ENCODE measurements around the gene SMYD5.
"Not testable (repeated sequence)": the region's sequence is repeated elsewhere in the genome, so short reads cannot be mapped to it uniquely, and the experiment has no call there.

The SMYD5 gene

GRCh38 chr2:73214120-73215035 lies at the start of gene SMYD5:
Gene SMYD5 (plus strand): TSS chr2:73214245. CDS start chr2:73214267, 22 bp downstream.
- peak; percentile 74 for DNase-seq (ENCODE audit: low read depth)

DNA sequence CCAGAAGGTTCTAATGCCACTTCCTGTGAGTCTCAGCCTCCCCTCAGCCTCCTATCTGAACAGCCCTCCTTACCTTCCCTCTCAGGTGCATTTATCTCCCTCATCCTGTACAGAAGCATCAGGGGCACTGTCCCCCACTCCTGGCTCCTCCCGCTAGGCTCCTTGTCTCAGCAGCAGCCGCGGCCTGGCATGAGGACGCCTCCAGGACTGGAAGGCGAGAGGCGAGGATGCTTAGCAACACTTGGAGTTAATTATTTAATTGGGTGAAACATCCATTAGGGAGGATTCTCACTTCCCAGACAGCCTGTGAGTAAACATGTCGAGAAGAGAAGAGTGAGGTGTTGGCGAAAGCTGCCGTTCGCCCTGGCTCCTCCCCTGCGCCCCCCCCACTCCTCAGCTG lies 48.1 kb upstream of the SMYD5 start:
- not testable (repeated sequence) for DNase-seq (ENCODE audit: low read depth)

GRCh38 chr2:73166813-73167212 lies 47.2 kb upstream of the SMYD5 start:
- DNase-seq (ENCODE audit: low read depth), result not testable (repeated sequence)

DNA sequence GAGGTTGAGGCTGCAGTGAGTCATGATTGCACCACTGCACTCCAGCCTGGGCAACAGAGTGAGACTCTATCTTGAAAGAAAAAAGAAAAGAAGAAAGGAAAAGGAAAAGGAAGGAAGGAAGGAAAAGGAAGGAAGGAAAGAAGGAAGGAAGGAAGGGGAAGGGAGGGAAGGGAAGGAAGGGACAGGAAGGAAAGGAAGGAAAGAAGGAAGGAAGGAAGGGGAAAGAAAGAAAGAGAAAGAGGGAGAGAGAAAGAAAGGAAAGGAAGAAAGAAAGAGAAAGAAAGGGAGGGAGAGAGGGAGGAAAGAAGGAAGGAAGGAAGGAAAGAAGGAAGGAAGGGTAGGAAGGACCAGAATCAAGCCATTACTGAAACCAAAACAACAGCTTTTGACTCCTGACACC lies 45.7 kb upstream of the SMYD5 start:
- not testable (repeated sequence) for DNase-seq (ENCODE audit: low read depth)

GRCh38 chr2:73170341-73170740 lies 43.7 kb upstream of the SMYD5 start:
- not testable (repeated sequence) for DNase-seq (ENCODE audit: low read depth)

GRCh38 chr2:73172963-73173362 lies 41.1 kb upstream of the SMYD5 start:
- peak; percentile 58 for DNase-seq (ENCODE audit: low read depth)

DNA sequence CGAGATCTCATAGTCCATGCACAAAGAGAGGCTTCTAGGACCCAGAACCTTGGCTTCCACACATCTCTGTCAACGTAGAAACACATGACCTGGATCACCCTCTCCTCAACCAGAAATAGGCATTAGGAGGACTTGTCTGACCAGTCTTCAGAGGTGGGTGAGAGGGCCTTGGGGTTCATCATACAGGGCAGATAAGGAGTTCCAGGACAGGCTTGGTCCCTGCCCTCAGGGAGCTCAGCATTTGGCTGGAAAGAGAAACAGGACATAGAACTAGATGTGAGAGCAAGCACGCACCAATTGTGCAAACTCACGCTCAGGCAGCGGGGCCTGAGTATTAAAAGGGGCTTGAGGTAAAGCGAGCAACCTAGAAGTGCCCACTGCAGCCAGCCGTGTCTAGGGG lies 40.3 kb upstream of the SMYD5 start:
- DNase-seq (ENCODE audit: low read depth), result no peak

DNA sequence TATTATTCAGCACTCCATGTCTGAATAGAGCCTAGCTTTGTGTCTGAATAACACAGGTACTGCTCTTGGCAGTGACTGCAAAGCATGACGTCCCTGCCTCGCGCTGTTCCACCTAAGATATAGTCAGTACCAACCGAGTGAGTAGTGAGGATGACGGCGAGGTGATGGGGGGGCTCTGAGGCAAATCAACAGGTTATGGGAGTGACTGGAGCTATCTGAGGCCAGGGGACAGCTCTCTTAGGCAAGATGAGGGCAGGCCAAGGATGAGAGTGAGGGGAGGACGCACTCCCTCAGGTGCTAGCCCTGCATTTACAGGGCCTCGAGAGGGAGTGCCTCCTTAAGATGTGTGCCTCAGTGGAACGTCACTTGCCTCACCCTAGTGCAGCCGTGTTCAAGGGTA lies 39.8 kb upstream of the SMYD5 start:
- DNase-seq (ENCODE audit: low read depth), result no peak

DNA sequence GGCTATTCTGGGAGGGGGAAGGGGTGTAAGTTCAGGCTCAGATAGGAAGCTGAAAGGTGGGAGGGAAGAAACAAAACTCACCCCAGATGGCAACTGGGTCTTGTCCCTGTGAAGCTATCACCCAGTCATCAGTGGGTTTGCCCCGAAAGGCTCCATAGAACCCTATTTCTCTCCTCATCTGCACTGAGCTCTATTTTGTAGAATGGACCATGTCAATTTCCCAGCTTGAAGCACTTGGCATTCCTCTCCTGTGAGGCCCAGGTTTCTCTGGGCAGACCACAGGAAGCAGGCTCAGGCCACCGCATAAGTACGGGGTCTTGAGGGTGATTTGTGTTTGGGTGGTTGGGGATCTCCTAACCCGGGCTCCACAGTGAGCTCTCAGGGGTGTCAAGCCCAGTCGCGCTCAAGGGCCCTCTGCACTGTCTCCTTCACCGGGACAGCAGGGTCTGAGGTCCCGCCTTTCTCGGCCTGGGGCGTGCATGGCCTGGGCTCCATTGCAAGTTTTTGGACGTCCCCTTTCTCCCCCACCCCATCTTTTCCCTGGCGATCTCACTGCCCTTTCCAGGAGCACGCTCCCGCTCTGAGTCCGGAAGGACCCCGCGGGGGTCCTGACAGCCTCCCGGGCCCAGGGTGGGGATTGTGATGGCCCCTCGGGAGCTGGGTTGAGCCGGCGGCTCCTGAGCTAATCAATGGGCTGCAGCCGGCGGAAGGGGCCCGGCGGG lies 38.9 kb upstream of the SMYD5 start:
- no peak for DNase-seq (ENCODE audit: low read depth)

- DNase-seq (ENCODE audit: low read depth), result peak; percentile 39
These were observed 38.3 kb upstream of the SMYD5 start for GRCh38 chr2:73175663-73176204.

DNA sequence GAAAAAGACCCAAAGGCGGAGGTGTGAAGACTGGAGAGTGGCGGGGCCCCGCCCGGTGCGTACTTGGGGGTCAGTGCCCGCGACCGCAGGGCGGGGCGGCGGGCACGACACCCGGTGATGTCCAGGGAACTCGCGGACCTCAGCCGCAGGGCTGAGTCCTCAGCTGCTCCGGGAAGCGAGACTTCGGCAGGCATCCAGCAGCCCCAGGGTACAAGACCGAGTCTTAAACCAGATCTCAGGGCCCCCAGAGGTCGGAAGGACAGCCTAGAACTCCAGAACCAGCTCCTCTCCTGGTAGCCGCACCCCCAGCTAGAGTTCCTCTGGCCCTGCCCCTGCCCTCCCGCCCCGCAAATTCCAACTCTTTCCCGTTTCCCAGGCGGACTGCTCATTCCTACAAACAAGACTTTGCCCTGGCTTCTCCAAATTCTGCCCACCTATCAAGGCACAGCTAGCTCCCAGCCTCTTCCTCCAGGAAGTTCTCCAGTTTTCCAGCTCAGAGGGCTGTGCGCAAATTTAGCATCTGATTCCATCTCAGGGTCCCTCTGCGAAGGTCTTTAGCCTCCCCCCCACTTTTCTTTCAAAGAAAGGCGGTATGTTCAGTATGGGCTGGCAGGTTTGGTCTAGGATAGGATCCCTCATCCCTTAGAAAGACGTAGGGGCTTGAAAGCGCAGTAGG lies 37.7 kb upstream of the SMYD5 start:
- no peak for DNase-seq (ENCODE audit: low read depth)

DNA sequence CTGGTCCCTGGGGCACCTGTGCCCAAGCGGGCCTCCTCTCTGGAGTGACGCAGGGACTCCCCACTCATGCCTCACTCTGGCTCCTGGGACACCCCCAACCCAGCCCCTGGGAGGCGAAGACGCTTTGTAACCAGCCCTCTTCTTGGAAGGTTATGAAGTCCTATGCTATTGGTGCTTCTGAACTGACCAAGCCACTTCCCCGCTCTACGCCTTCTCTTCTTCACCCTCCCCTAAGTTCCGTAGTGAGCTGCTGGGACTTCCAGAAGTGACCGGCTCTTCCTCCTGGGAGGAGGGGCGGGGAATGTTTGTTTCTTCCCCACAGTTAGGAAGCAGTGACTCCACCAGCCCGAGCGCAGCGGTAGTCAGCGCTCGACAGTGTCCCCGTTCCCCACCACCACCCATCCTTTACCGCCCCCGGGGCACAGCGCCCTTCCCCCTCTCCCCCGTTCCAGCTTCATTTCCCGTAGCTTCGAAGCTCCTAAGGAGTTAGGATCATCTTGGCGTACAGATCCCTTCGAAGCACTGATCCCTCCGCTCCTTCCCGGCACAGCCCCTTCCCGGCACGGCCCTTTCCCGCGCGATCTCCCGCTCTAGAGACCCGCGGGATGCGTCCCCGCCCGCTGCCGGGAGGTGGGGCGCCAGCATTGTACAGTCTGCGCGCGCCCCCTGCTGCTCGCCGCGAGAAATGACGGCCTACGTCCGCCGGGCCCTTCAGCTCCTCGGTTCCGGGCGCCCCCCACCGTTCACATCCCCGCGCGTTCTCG lies 37.0 kb upstream of the SMYD5 start:
- peak; percentile 62 for DNase-seq (ENCODE audit: low read depth)

- DNase-seq (ENCODE audit: low read depth), result no peak
These were observed 36.3 kb upstream of the SMYD5 start for GRCh38 chr2:73177645-73178255.

DNA sequence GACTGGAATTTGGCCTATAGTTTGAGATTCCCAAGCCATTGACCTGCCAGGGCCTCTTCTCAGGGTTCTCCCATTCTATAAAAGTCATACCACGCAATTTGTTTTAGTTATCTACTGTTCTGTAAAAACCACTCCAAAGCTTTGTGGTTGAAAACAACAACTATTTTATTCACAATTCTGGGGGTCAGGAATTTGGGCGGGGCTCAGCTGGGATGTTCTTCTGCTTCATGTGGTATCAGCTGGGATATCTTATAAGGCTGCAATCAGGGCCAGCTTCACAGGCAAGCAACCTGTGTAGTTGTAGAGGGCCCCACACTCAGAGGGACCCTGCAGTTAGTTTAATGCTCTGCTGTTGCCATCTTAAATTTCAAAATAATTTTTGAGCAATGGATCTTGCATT lies 28.1 kb upstream of the SMYD5 start:
- no peak for DNase-seq (ENCODE audit: low read depth)

DNA sequence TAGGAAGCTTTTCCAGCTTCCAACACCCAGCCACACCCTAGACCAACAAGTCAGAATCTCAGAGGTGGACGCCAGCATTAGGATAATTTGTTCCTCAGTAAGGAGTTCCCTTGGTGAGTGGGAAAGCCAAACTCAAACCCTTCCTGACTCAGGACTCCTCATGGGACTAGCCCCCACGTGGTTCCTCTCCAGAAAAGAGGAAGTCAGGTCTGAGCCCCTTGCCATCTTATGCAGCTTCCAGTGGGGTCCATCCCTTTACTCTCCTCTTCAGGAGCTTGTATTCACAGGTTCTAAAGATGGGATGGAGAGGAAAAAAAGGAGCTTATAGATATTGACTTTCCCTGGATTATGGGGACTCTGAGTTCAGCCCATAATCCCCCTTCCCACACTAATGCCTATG lies 26.5 kb upstream of the SMYD5 start:
- DNase-seq (ENCODE audit: low read depth), result no peak

DNA sequence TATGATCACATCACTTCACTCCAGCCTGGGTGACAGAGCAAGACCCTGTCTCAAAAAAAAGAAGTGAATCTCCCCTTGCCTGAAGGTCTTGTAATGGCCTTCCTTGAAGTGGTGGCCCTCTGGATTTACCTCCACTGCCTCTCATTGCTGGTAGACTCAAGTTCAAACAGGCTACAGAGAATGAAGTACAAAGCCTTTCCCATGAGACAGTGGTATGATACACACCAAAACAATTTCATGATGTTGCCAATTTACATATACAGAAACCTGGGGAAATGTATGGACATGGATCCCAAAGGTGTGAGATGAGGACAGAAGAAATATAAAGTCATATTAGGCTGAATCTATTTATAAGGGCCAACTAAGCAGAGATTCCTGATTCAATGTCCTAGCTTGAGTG lies 16.5 kb upstream of the SMYD5 start:
- no peak for DNase-seq (ENCODE audit: low read depth)

- DNase-seq (ENCODE audit: low read depth), result not testable (repeated sequence)
These were observed 13.8 kb upstream of the SMYD5 start for GRCh38 chr2:73200281-73200680.

- peak; percentile 18 for DNase-seq (ENCODE audit: low read depth)
These were observed 11.6 kb upstream of the SMYD5 start, which contains the start of gene NOTO for GRCh38 chr2:73202156-73203054. Gene NOTO (plus strand): TSS chr2:73202574. CDS start chr2:73202667, 93 bp downstream.

GRCh38 chr2:73203055-73203681 lies 10.9 kb upstream of the SMYD5 start:
- DNase-seq (ENCODE audit: low read depth), result no peak
